A673 (cell line): Measurements from ENCODE around the gene UST.

Experiments
- CTCF ChIP-seq: fragments of 300-800, 200-600 bp; sonication (generic); conservative IDR thresholded peaks from 2 replicates; pipeline ENCODE4 v1.5.1; 2017; ENCODE audit warnings: low read depth, mild to moderate bottlenecking, antibody characterized with exemption, low read length, moderate library complexity, mixed read lengths
- EZH2 ChIP-seq: fragments of 200-600 bp; sonication (generic); IDR thresholded peaks from 2 replicates; pipeline ENCODE4 v1.6.1; 2017; ENCODE audit warnings: borderline replicate concordance, low read depth, mild to moderate bottlenecking, mixed read lengths, antibody characterized with exemption, low read length; ENCODE audit not compliant: poor library complexity, severe bottlenecking

- TF ChIP-seq EZH2 (no peak), CTCF (no peak)
Observed at GRCh38 chr6:149089510-149089909, 342.7 kb downstream of the UST start.
